Upper lobe of left lung (tissue), 6 donors: ENCODE measurements around the gene SCGB2B2. TPM values are rescaled to one million over a fixed set of nuclear protein-coding genes. Genes with fewer than 3 reads are reported as not detected.

Experiments used
- ATAC-seq, 2 donors: fragments of 200-7000 bp; cut with Tn5 transposase; one replicate each; pipeline ENCODE4 v1.9.1; 2022; ENCODE audit warnings: mild to moderate bottlenecking in 2 of 2, moderate library complexity in 2 of 2; ENCODE audit not compliant: low FRiP score in 2 of 2
- DNase-seq, 2 donors: peaks; one replicate each; pipeline ENCODE4 v3.0.0-alpha.2; 2019 to 2020
- H3K27ac ChIP-seq, 4 donors: fragments of 200-600 bp; sonication (generic); one replicate each; pipeline ENCODE4 v1.5.1; 2016 to 2019
- H3K27me3 ChIP-seq, 4 donors: fragments of 200-600 bp; sonication (generic); one replicate each; pipeline ENCODE4 v1.5.1; 2017 to 2019
- H3K36me3 ChIP-seq, 4 donors: fragments of 200-600 bp; sonication (generic); one replicate each; pipeline ENCODE4 v1.5.1; 2016 to 2019
- H3K4me1 ChIP-seq, 4 donors: fragments of 200-600 bp; sonication (generic); one replicate each; pipeline ENCODE4 v1.5.1; 2018 to 2019
- H3K4me3 ChIP-seq, 4 donors: fragments of 200-600 bp; sonication (generic); one replicate each; pipeline ENCODE4 v1.5.1; 2017 to 2019; ENCODE audit warnings: mild to moderate bottlenecking in 2 of 4, moderate library complexity in 1 of 4
- H3K9me3 ChIP-seq, 4 donors: fragments of 200-600 bp; sonication (generic); one replicate each; pipeline ENCODE4 v1.5.1; 2018 to 2019
- CTCF ChIP-seq, 6 experiments: fragments of 450-650 bp in 4 of 6; fragments of 200-600 bp in 2 of 6; sonication (generic) in 2 of 6; IDR thresholded peaks; one replicate each; pipeline ENCODE4 v1.5.1; 2016 to 2019; ENCODE audit warnings: antibody characterized with exemption in 6 of 6
- EP300 ChIP-seq, 4 donors: sonication (generic); formaldehyde crosslinking; IDR thresholded peaks; one replicate each; pipeline ENCODE4 v1.5.1; 2017; ENCODE audit warnings: antibody characterized with exemption in 4 of 4, control low read depth in 2 of 4
- POLR2A ChIP-seq, 4 donors: fragments of 450-650 bp; IDR thresholded peaks; one replicate each; pipeline ENCODE4 v1.5.1; 2016 to 2017; ENCODE audit warnings: antibody characterized with exemption in 4 of 4, mild to moderate bottlenecking in 2 of 4
- POLR2AphosphoS5 ChIP-seq, 2 donors: sonication (generic); formaldehyde crosslinking; IDR thresholded peaks; one replicate each; pipeline ENCODE4 v1.5.1; 2017; ENCODE audit warnings: antibody characterized with exemption in 2 of 2
- WGBS, 2 donors: methylation state at CpG; one replicate each; pipeline ENCODE4 v1.1.5; 2017 to 2018; 5-methylcytosine and 5-hydroxymethylcytosine counted together
- total RNA-seq, 6 donors: library from RNA; depleted of rRNA in 4 of 6; stranded (reverse); fragments of >200 nt in 4 of 6; gene quantifications; one replicate each; pipeline versions ENCODE4 v1.1.0 to v1.2.1, GENCODE V29; 2016 to 2021
- donor health status: DM: no; HTN: no; CAD: no; lungs with moderate emphysema.
- donor health status: DM: no; HTN: yes; CAD: no; lungs with severe emphysema.

The SCGB2B2 gene
- total RNA-seq, 6 donors from 2014 or later, result 0.47 to 4.6 (median 1.7) TPM

- Histone ChIP-seq H3K9me3 (peaks cover 0 to 8% (median 3%) of the 10 kb centered on the region in 4 donors), H3K36me3 (no peaks in the 10 kb centered on the region), H3K4me3 (no peak overlapping the region), H3K4me1 (no peaks in the 10 kb centered on the region), H3K27ac (no peak overlapping the region), H3K27me3 (no peaks in the 10 kb centered on the region)
- peak; percentile 65 to 66 for ATAC-seq
- TF ChIP-seq CTCF (IDR thresholded peaks at IDR 0.05) (peak; percentile 61 to 92 (median 80)), POLR2AphosphoS5 (IDR thresholded peaks at IDR 0.05) (no peak)
- peak in 1 of 2 donors; percentile 64 for DNase-seq
- WGBS, 2 donors, result 36 to 39% methylated on average over 11 of the region's 11 CpGs
Observed at GRCh38 chr19:34712395-34713261, 35.7 kb upstream of the SCGB2B2 start.

DNA sequence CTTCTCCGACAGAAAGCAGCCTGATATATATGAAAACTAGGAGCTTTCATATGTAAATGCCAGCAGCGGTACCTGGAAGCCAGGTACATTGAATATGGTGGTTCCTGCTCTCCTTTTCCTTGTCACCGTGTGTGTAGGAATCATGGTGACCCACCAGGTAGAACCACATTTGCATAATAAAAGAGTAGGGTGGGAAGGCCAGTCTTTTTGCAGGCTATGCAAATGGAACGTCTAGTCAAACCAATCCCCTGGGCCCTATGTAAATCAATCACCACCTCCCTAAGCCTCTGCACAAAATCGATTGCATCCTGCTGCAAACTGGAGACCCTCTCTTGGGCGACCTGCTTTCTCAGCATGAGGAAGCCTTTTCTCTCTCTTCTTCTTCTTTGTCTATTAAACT, 34.9 kb upstream of the SCGB2B2 start:
- TF ChIP-seq POLR2AphosphoS5 (IDR thresholded peaks at IDR 0.05), result no peak
- no peak for TF ChIP-seq POLR2A (IDR thresholded peaks at IDR 0.05)
- no peak for TF ChIP-seq EP300 (IDR thresholded peaks at IDR 0.05)
- no peak for TF ChIP-seq CTCF (IDR thresholded peaks at IDR 0.05)
- DNase-seq (no peak), ATAC-seq (no peak)
- WGBS, 2 donors, result 79 to 80% methylated on average over 6 of the region's 6 CpGs
- Histone ChIP-seq H3K9me3 (peaks cover 0 to 12% (median 4%) of the 10 kb centered on the region in 4 donors), H3K27me3 (no peaks in the 10 kb centered on the region), H3K4me1 (no peaks in the 10 kb centered on the region), H3K36me3 (no peaks in the 10 kb centered on the region), H3K27ac (no peak overlapping the region), H3K4me3 (no peak overlapping the region)

DNA sequence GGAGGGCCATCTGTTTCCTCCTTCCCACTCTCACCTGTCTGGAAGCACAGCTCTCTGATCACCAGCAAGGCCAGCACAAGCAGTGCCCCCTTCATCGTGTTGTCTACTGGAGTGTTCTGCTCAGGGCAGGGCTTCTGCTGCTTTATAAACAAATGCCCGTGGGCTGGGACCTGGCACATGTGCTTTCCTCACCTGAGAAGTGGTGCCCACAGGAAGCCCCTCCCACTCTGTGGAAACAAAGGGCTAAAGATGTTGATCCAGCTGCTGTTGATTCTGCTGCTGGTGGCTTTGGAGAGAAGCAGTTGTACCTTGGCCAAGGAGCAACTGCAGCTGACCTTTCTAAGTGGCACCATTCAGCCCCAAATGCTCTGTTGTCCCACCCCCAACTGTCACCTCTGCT, 30.7 kb upstream of the SCGB2B2 start:
- 46 to 67% methylated on average over 2 of the region's 2 CpGs for WGBS, 2 donors
- DNase-seq, result no peak
- H3K4me1 ChIP-seq, result no peaks in the 10 kb centered on the region

DNA sequence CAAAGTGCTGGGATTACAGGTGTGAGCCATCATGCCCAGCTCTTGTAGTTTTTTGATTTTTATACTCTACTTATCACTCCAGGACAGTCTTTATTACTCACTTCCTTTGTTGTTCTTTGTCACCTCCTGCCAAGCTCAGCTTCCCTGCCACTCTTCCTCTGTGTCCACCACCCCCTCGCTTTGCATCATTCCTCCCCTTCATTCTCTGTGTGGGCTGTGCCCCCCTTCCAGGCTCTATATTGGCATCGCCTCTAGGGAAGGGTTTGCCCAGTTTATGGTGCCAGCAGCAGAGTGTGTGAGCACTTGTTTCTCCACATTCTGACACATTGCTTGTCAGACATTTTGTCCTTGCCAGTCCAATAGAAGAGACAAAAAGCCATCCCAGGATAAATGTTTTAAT, 15.6 kb upstream of the SCGB2B2 start:
- peak in 1 of 2 donors; percentile 37 for ATAC-seq

More for the DNA sequence above, 30.7 kb upstream of the SCGB2B2 start:
- Histone ChIP-seq H3K36me3 (no peaks in the 10 kb centered on the region), H3K4me3 (no peak overlapping the region), H3K27me3 (no peaks in the 10 kb centered on the region), H3K9me3 (peaks cover 0 to 6% (median 0%) of the 10 kb centered on the region in 4 donors), H3K27ac (no peak overlapping the region)
- ATAC-seq, result no peak
- no peak for TF ChIP-seq CTCF (IDR thresholded peaks at IDR 0.05)
- no peak for TF ChIP-seq POLR2AphosphoS5 (IDR thresholded peaks at IDR 0.05)
- TF ChIP-seq POLR2A (IDR thresholded peaks at IDR 0.05), result no peak
- TF ChIP-seq EP300 (IDR thresholded peaks at IDR 0.05), result no peak

More for the DNA sequence above, 15.6 kb upstream of the SCGB2B2 start:
- H3K4me1 ChIP-seq, result no peaks in the 10 kb centered on the region
- DNase-seq, result no peak
- 28 to 43% methylated on average over 2 of the region's 2 CpGs for whole genome bisulfite sequencing, 2 donors
- no peak overlapping the region for H3K4me3 ChIP-seq
- no peaks in the 10 kb centered on the region for H3K27me3 ChIP-seq
- no peaks in the 10 kb centered on the region for H3K36me3 ChIP-seq
- H3K9me3 ChIP-seq, result peaks cover 0 to under 1% (median 0%) of the 10 kb centered on the region in 4 donors
- TF ChIP-seq POLR2A (IDR thresholded peaks at IDR 0.05) (no peak), POLR2AphosphoS5 (IDR thresholded peaks at IDR 0.05) (no peak), EP300 (IDR thresholded peaks at IDR 0.05) (no peak), CTCF (IDR thresholded peaks at IDR 0.05) (no peak)
- H3K27ac ChIP-seq, result no peak overlapping the region
